Common myeloid progenitor, CD34-positive (primary cell): ENCODE data around the gene AAK1.

ENCODE experiments used
- CTCF ChIA-PET: fragments of 350-600 bp; sonication (Branson Sonifier 250); formaldehyde crosslinking; loops from one replicate; lab custom pipeline; 2021; ENCODE audit warnings: antibody characterized with exemption; lab: Charles Lee
- POLR2A ChIA-PET: fragments of 350-600 bp; sonication (Branson Sonifier 250); formaldehyde crosslinking; loops from one replicate; lab custom pipeline; 2021; ENCODE audit warnings: antibody characterized with exemption; lab: Charles Lee
- DNase-seq, 3 donors: peaks; one replicate each; pipeline versions ENCODE4 v3.0.0 to v3.0.0-alpha.2; 2013
- H3K27ac ChIP-seq, 2 experiments: 1 replicate in 1 of 2; 2 replicates in 1 of 2; pipeline ENCODE4 v1.7.0; 2013; ENCODE audit warnings: inconsistent platforms in 2 of 2, low read length in 2 of 2, mild to moderate bottlenecking in 2 of 2, low read depth in 1 of 2, moderate library complexity in 1 of 2; ENCODE audit not compliant: severe bottlenecking in 2 of 2, insufficient read depth in 1 of 2, poor library complexity in 1 of 2
- H3K27me3 ChIP-seq, 5 experiments: replicated peaks in 2 of 5; 1 replicate in 3 of 5; 2 replicates in 2 of 5; pipeline versions ENCODE4 v1.6.1 to v1.7.0; 2013; ENCODE audit warnings: low read length in 4 of 5, mild to moderate bottlenecking in 2 of 5, moderate library complexity in 2 of 5, inconsistent platforms in 1 of 5; ENCODE audit not compliant: insufficient read depth in 5 of 5, control insufficient read depth in 4 of 5
- H3K36me3 ChIP-seq, 4 experiments: 1 replicate in 2 of 4; 2 replicates in 2 of 4; pipeline versions ENCODE4 v1.6.1 to v1.7.0; 2013; ENCODE audit warnings: low read length in 3 of 4, control low read depth in 1 of 4, mild to moderate bottlenecking in 1 of 4; ENCODE audit not compliant: control insufficient read depth in 4 of 4, insufficient read depth in 4 of 4
- H3K4me1 ChIP-seq, 4 experiments: 1 replicate in 3 of 4; 2 replicates in 1 of 4; pipeline versions ENCODE4 v1.6.1 to v1.7.1; 2013; ENCODE audit warnings: low read length in 3 of 4, mild to moderate bottlenecking in 3 of 4, control low read depth in 1 of 4, inconsistent platforms in 1 of 4, moderate library complexity in 1 of 4; ENCODE audit not compliant: control insufficient read depth in 4 of 4, insufficient read depth in 4 of 4; ENCODE audit errors: control extremely low read depth in 1 of 4
- H3K4me3 ChIP-seq, 7 experiments: 1 replicate in 4 of 7; 2 replicates in 3 of 7; pipeline versions ENCODE4 v1.5.1 to v1.7.0; 2013; ENCODE audit warnings: mild to moderate bottlenecking in 7 of 7, low read length in 6 of 7, moderate library complexity in 6 of 7, inconsistent platforms in 2 of 7, low read depth in 2 of 7, control low read depth in 1 of 7; ENCODE audit not compliant: insufficient read depth in 4 of 7, control insufficient read depth in 1 of 7; ENCODE audit errors: extremely low read depth in 1 of 7
- H3K9me3 ChIP-seq, 5 experiments: 1 replicate in 4 of 5; 2 replicates in 1 of 5; pipeline versions ENCODE4 v1.6.1 to v1.7.1; 2013; ENCODE audit warnings: low read length in 4 of 5, mild to moderate bottlenecking in 2 of 5, inconsistent platforms in 1 of 5, low read depth in 1 of 5, moderate library complexity in 1 of 5; ENCODE audit not compliant: control insufficient read depth in 4 of 5, insufficient read depth in 2 of 5; ENCODE audit errors: control extremely low read depth in 1 of 5
- WGBS: methylation state at CpG from one replicate; pipeline ENCODE4 v1.1.5; 2013; ENCODE audit not compliant: insufficient coverage; 5-methylcytosine and 5-hydroxymethylcytosine counted together

AAK1 gene

GRCh38 chr2:69629921-69630608 lies 13.5 kb downstream of the AAK1 start:
- ChIA-PET POLR2A (interaction anchor here (0.5 to 1.8 kb wide), 2 partner anchors 13 to 22 kb away, joined by 4 read pairs; partner anchors contain the start of gene AAK1), CTCF (no interaction called here)
- Histone ChIP-seq H3K27me3 (no peaks in the 10 kb centered on the region), H3K4me3 (no peak overlapping the region), H3K36me3 (no peaks in the 10 kb centered on the region), H3K27ac (no peak overlapping the region), H3K4me1 (peaks cover 0 to 31% (median 6%) of the 10 kb centered on the region in 4 experiments), H3K9me3 (peaks cover 0 to 2% (median 0%) of the 10 kb centered on the region in 5 experiments)
- WGBS: 97% methylated on average over 5 of the region's 6 CpGs
- DNase-seq: no peak

- ChIA-PET CTCF (interaction anchor here (1.0 to 2.3 kb wide), 9 partner anchors 9 to 96 kb away, joined by 3 to 8 read pairs (median 4); no protein-coding TSS in a partner anchor), POLR2A (interaction anchor here (0.6 to 1.8 kb wide), 2 partner anchors 15 to 89 kb away, joined by 3 to 4 read pairs; partner anchors contain the start of gene AAK1)
- Histone ChIP-seq H3K27me3 (no peaks in the 10 kb centered on the region), H3K4me1 (peaks cover 0 to 38% (median 6%) of the 10 kb centered on the region in 4 experiments), H3K27ac (no peak overlapping the region), H3K4me3 (no peak overlapping the region), H3K36me3 (no peaks in the 10 kb centered on the region), H3K9me3 (peaks cover 0 to 2% (median 0%) of the 10 kb centered on the region in 5 experiments)
- 23% methylated on average over 2 of the region's 4 CpGs for WGBS
- DNase-seq: peak in 2 of 3 donors; percentile 46 to 65
Measured at GRCh38 chr2:69628325-69629021, 15.1 kb downstream of the AAK1 start.

DNA sequence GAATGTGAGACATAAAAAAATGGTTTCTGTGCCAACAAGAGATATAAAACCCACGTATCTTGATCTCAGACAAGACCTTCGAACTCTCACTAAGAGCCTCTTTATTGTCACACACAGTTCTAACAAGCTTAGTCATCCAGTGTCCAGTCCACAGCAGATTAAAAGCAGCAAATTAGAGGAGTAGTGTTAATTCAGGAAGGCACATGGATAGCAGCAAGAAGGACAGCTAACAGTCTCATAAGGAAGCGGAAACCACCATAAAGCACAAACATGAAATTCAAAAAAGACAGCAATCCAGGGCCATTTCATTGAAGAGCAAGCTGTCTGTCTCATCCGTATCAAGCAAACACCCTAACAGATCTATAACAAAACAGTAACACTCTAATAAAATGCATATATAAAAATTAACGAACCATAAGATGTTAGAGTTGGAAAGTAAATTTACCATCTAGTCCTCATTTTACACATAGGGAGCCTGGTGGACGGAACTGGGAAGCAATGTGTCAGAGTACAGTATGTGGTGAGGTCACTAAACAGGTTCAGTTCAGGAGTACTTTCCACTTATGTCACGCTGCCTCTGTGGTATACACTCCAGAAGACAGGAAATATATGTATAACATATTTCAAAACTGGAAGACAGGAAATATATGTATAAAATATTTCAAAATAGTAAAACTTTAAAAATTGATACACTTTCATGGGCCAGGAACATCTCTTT lies 18.3 kb downstream of the AAK1 start:
- Histone ChIP-seq H3K9me3 (peaks cover 0 to 2% (median 0%) of the 10 kb centered on the region in 5 experiments), H3K4me1 (peaks cover 4 to 51% (median 14%) of the 10 kb centered on the region in 4 experiments), H3K27me3 (no peaks in the 10 kb centered on the region), H3K27ac (no peak overlapping the region), H3K4me3 (no peak overlapping the region), H3K36me3 (no peaks in the 10 kb centered on the region)
- ChIA-PET POLR2A (no interaction called here), CTCF (no interaction called here)
- 100% methylated on average over 1 of the region's 7 CpGs for WGBS
- DNase-seq: no peak

DNA sequence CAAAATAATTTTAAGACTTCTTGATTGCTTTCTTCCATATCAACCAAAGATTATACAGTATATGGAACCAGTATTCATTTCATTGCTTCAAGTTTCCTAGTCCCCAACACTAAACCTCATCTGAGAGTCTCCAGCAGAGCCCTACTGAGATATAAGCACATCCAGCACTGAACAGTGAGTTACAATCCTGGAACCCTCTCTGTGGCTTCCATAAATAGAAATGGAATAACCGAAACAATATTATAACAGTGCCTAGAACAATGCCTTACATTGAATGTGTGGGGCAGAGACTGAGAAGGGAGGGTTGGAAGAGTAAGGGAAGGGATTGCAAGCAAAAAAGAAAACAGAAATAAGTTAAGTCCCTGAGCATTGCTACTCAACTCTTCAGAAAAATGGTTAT lies 18.9 kb downstream of the AAK1 start:
- ChIA-PET CTCF (no interaction called here), POLR2A (no interaction called here)
- Histone ChIP-seq H3K9me3 (peaks cover 0 to 2% (median 0%) of the 10 kb centered on the region in 5 experiments), H3K27ac (no peak overlapping the region), H3K36me3 (no peaks in the 10 kb centered on the region), H3K4me1 (peaks cover 10 to 57% (median 21%) of the 10 kb centered on the region in 4 experiments), H3K27me3 (no peaks in the 10 kb centered on the region), H3K4me3 (no peak overlapping the region)
- no peak for DNase-seq
- WGBS: no CpG with 5 or more reads among the region's 1 CpG

DNA sequence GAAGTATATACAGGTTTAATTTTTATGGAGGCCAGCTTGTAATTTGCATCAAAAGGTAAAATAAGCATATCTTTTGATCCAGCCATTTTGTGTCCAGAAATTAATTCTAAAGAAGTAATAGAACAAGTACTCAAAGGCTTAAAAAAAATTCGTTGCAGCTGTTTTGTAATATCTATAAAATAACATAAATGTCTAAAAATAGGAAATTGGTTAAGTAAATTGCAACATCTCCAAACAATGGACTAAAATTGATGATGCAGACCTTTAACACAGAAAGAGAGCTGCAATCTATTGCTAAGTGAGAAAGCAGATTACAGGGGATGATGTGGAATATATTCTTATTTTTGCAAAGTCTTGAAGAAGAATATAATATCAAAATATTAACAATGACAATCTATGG lies 19.4 kb downstream of the AAK1 start:
- Histone ChIP-seq H3K27ac (no peak overlapping the region), H3K9me3 (peaks cover 0 to 2% (median 0%) of the 10 kb centered on the region in 5 experiments), H3K27me3 (no peaks in the 10 kb centered on the region), H3K4me3 (no peak overlapping the region), H3K36me3 (no peaks in the 10 kb centered on the region), H3K4me1 (peaks cover 15 to 61% (median 25%) of the 10 kb centered on the region in 4 experiments)
- CTCF ChIA-PET: no interaction called here
- no peak for DNase-seq
- WGBS: no CpG with 5 or more reads among the region's 1 CpG
- POLR2A ChIA-PET: no interaction called here

GRCh38 chr2:69623236-69623635 lies 20.3 kb downstream of the AAK1 start:
- Histone ChIP-seq H3K36me3 (no peaks in the 10 kb centered on the region), H3K4me3 (no peak overlapping the region), H3K9me3 (peaks cover 0 to 2% (median 0%) of the 10 kb centered on the region in 5 experiments), H3K27ac (no peak overlapping the region), H3K4me1 (peaks cover 22 to 61% (median 28%) of the 10 kb centered on the region in 4 experiments), H3K27me3 (no peaks in the 10 kb centered on the region)
- POLR2A ChIA-PET: no interaction called here
- DNase-seq: no peak
- 100% methylated on average over 6 of the region's 7 CpGs for WGBS
- CTCF ChIA-PET: no interaction called here
